ENCODE results near the gene TAGLN3.

TAGLN3 gene

GRCh38 chr3:111976254-111976653 is 22.5 kb upstream of the TAGLN3 start:
- TF ChIP-seq, protein P1, sequence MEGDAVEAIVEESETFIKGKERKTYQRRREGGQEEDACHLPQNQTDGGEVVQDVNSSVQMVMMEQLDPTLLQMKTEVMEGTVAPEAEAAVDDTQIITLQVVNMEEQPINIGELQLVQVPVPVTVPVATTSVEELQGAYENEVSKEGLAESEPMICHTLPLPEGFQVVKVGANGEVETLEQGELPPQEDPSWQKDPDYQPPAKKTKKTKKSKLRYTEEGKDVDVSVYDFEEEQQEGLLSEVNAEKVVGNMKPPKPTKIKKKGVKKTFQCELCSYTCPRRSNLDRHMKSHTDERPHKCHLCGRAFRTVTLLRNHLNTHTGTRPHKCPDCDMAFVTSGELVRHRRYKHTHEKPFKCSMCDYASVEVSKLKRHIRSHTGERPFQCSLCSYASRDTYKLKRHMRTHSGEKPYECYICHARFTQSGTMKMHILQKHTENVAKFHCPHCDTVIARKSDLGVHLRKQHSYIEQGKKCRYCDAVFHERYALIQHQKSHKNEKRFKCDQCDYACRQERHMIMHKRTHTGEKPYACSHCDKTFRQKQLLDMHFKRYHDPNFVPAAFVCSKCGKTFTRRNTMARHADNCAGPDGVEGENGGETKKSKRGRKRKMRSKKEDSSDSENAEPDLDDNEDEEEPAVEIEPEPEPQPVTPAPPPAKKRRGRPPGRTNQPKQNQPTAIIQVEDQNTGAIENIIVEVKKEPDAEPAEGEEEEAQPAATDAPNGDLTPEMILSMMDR (IDR thresholded peaks at IDR 0.05; ENCODE audit: borderline replicate concordance, insufficient read depth, low read depth, low read length), result no peak
- H3K4me3 ChIP-seq (ENCODE audit: low read depth, low read length), result no peak overlapping the region

DNA sequence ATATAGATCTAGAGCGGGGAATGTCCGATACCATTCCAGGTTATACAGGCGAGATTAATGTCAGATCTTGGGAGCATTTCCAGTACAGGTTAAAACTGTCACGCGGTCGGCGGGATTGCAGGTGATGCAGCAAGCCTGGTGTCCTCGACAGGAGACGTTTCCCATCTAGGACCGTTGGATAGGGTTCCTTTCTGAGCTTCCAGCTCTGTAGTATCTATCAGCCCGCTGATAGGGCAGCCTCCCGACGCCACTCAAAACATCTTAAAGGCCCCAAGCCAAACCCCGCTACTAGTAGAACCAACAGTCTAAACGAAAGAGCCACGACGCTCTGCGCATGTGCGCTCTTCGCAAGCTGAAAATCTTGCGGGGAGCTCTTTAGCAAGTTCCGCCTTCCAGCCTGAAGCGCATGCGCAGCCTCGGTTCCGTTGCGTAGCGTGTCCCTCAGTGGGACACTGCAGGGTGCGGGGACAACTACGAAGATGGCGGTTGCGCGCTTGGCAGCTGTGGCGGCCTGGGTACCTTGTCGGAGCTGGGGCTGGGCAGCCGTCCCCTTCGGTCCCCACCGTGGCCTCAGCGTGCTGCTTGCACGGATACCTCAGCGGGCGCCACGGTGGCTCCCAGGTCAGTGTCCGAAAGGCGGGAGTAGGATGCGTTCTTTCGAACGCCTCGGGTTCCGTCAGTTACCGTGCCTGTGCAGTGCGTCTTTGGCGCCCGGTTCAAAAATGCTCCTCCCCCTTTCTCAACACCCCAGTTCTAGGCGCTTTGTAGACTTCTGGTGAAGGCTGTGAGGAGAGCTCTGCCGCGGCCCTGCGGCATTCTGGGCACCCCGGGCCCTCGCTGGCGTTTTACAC is 19.9 kb upstream of the TAGLN3 start, which contains the start of gene ABHD10:
TSS of gene ABHD10 (plus strand) at position 444 of the 851 bp plus-strand sequence. CDS start at position 480, 36 bp downstream.
- H3K4me3 ChIP-seq (ENCODE audit: low read depth, low read length), result peak within 1 kb of the TSS; percentile 95
- TF ChIP-seq, protein P1 (IDR thresholded peaks at IDR 0.05; ENCODE audit: borderline replicate concordance, insufficient read depth, low read depth, low read length), result no peak

DNA sequence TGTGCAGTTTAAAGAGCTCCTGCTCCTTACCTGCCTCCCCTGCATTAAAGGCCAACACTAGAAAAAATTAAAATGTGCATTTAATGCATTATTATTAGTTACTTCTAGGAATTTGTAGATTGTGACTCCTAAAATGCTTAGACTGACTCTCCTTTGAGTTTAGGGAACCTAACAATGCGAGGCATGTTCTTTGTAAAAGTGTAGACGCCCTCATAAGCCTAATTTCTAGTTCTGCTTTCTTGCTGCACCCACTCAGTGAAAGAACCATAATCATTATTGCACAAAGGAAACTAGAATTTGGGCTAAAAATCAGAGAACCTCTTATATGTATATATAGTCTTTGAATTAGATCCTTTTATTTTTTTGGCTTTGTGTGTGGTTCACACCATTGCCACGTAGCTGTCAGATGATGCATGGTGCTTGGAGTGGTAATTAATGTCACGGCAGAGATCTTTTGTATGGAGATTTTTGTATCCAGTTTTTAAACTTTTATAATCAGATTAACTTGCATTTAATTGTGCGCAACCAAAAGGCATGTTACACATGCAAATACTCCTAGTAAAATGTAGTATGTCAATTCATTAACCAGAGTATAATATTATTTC is 19.2 kb upstream of the TAGLN3 start:
- H3K4me3 ChIP-seq (ENCODE audit: low read depth, low read length), result peak overlapping the region; percentile 95
- TF ChIP-seq, protein P1 (IDR thresholded peaks at IDR 0.05; ENCODE audit: borderline replicate concordance, insufficient read depth, low read depth, low read length), result no peak

DNA sequence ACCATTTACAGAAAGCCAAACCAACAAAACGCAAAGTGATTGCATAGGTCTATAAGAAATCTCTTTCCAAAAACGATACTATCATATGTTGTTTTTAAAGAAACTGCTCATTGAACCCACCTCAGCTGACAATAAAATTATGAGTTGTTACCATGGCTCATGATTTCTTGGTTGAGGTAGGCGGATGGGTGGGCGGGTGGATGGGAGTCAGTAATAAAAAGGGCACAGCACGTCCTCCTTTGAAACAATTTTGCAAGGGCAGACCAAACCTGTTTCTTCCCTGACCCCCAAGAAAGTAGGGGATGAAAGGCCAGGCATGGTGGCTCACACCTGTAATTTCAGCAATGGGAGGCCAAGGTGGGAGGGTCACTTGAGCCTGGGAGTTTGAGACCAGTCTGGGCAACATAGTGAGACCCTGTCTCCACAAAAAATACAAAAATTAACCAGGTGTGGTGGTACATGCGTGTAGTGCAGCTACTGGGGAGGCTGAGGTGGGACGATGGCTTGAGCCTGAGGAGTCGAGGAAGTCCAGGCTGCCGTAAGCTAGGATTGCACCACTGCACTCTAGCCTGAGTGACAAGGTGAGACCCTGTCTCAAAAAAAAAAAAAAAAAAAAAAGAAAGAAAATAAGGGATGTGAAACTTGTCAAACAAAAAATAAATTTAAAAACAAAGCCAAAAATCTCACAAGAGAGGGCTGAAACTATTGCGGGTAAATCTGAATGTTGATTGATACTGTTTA is 17.8 kb upstream of the TAGLN3 start:
- TF ChIP-seq, protein P1 (IDR thresholded peaks at IDR 0.05; ENCODE audit: borderline replicate concordance, insufficient read depth, low read depth, low read length), result no peak
- H3K4me3 ChIP-seq (ENCODE audit: low read depth, low read length), result no peak overlapping the region

- H3K4me3 ChIP-seq (ENCODE audit: low read depth, low read length), result no peak overlapping the region
- TF ChIP-seq, protein P1 (IDR thresholded peaks at IDR 0.05; ENCODE audit: borderline replicate concordance, insufficient read depth, low read depth, low read length), result no peak
These were observed 17.3 kb upstream of the TAGLN3 start for GRCh38 chr3:111981457-111981763.

- TF ChIP-seq, protein P1 (IDR thresholded peaks at IDR 0.05; ENCODE audit: borderline replicate concordance, insufficient read depth, low read depth, low read length), result no peak
- no peak overlapping the region for H3K4me3 ChIP-seq (ENCODE audit: low read depth, low read length)
These were observed 14.0 kb upstream of the TAGLN3 start for GRCh38 chr3:111984636-111985298.
